ENCODE results near the gene P2RY14. TPM values are rescaled to one million over a fixed set of nuclear protein-coding genes. Genes with fewer than 3 reads are reported as not detected.

The P2RY14 gene
- total and polyA plus RNA-seq, 10 of the 15 experiments (the other 5 are each of a cell fraction or from before 2014, with no cell fraction given) = 0.06 to 0.37 (median 0.28) TPM; not detected in 7

DNA sequence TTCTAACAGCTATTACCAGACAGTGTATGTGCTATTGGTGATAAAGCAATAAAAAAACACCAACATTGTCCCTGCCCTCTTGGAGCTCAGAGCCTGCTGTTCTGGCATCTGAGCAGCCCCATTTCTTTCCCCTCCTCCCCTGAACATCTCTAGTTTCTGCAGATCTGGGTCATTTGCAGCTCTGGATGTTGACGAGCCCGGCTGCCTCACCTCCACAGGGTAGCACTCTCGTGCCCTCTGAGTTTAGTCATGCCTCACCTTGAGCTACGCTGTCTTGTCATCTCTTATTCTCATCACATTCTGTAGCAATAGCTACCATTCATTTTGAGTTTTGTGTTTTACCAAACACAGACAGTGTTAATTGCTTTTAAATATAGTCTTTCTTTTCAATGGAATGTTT is 45.4 kb downstream of the P2RY14 start:
- POLR2A ChIA-PET = no interaction called here
- SMC1A ChIA-PET (ENCODE audit: uncharacterized antibody, unreplicated experiment) = interaction anchor here (1.0 to 1.2 kb wide), 4 partner anchors 46 to 70 kb away, joined by 3 to 4 read pairs (median 4); partner anchors contain the start of gene P2RY14
- CTCF ChIA-PET = interaction anchor here (0.6 to 1.0 kb wide), 4 partner anchors 58 to 87 kb away, joined by 3 read pairs; no protein-coding TSS in a partner anchor
- TF ChIP-seq POLR2AphosphoS5 (IDR thresholded peaks at IDR 0.05; ENCODE audit: low read length) (no peak), CEBPZ (IDR thresholded peaks at IDR 0.05; ENCODE audit: low read depth, low read length) (no peak), SREBF2 (IDR thresholded peaks at IDR 0.05; ENCODE audit: low read length) (no peak), EGR1 (IDR thresholded peaks at IDR 0.05; ENCODE audit: borderline replicate concordance in 1 of 2, low read depth in 2 of 2, low read length in 2 of 2) (no peak), ZNF384 (IDR thresholded peaks at IDR 0.05; ENCODE audit: borderline replicate concordance, low read depth, low read length) (no peak), NRF1 (conservative IDR thresholded peaks at IDR 0.05; ENCODE audit: low read depth, low read length) (no peak), CREM (IDR thresholded peaks at IDR 0.05; ENCODE audit: low read depth) (no peak), IRF3 (IDR thresholded peaks at IDR 0.05) (no peak), SMC3 (IDR thresholded peaks at IDR 0.05; ENCODE audit: borderline replicate concordance, low read length) (no peak), HDGF (IDR thresholded peaks at IDR 0.05) (no peak), FOXM1 (IDR thresholded peaks at IDR 0.05; ENCODE audit: low read depth, low read length) (no peak), CHD2 (IDR thresholded peaks at IDR 0.05; ENCODE audit: borderline replicate concordance, low read depth, low read length) (no peak), BACH1 (IDR thresholded peaks at IDR 0.05; ENCODE audit: borderline replicate concordance) (no peak), HCFC1 (IDR thresholded peaks at IDR 0.05; ENCODE audit: low read length) (no peak), STAT3 (IDR thresholded peaks at IDR 0.05; ENCODE audit: low read depth, low read length) (no peak), CTCF (IDR thresholded peaks at IDR 0.05 in 2 of 3, conservative IDR thresholded peaks at IDR 0.05 in 1 of 3; ENCODE audit: control insufficient read depth in 2 of 3, extremely low read depth in 1 of 3, insufficient read depth in 1 of 3, low read depth in 3 of 3, low read length in 3 of 3) (no peak), JUNB (IDR thresholded peaks at IDR 0.05) (no peak)

More for the DNA sequence above, 45.4 kb downstream of the P2RY14 start:
- H4K20me1 ChIP-seq (ENCODE audit: control insufficient read depth, insufficient read depth) = no peaks in the 10 kb centered on the region
- no peaks in the 10 kb centered on the region for H3K27me3 ChIP-seq (replicated peaks in 1 of 2; ENCODE audit: control insufficient read depth in 2 of 2, insufficient read depth in 2 of 2, low read length in 1 of 2)
- H3K36me3 ChIP-seq (ENCODE audit: control insufficient read depth in 2 of 2, insufficient read depth in 2 of 2, low read length in 1 of 2) = no peaks in the 10 kb centered on the region
- peaks cover 4% of the 10 kb centered on the region for H3K4me1 ChIP-seq (ENCODE audit: control insufficient read depth, insufficient read depth, low read length)
- FAIRE-seq = no peak
- no peak overlapping the region for H3K4me3 ChIP-seq
- no peaks in the 10 kb centered on the region for H3K79me2 ChIP-seq (ENCODE audit: control insufficient read depth, insufficient read depth, low read length)
- no peaks in the 10 kb centered on the region for H3K9me3 ChIP-seq (replicated peaks; ENCODE audit: control insufficient read depth, insufficient read depth, low read length)
- in situ Hi-C loops (cut with MboI) (no loop called here), intact Hi-C loops (cut with micrococcal nuclease; ENCODE audit: unreplicated experiment) (no loop called here)
- no peak overlapping the region for H3K9ac ChIP-seq (ENCODE audit: control insufficient read depth, insufficient read depth, low read length)
- no peak overlapping the region for H2AFZ ChIP-seq (ENCODE audit: control insufficient read depth, low read depth, low read length)
- ATAC-seq = no peak
- H3K4me2 ChIP-seq (ENCODE audit: control insufficient read depth, insufficient read depth) = no peak overlapping the region
- RAD21 ChIA-PET (ENCODE audit: unreplicated experiment) = interaction anchor here (0.6 to 1.6 kb wide), 2 partner anchors 45 to 95 kb away, joined by 3 to 6 read pairs; partner anchors contain the start of gene P2RY14
- H3K27ac ChIP-seq (ENCODE audit: control insufficient read depth, insufficient read depth) = no peak overlapping the region
- 35% methylated on average over 4 of the region's 4 CpGs for WGBS (ENCODE audit: insufficient coverage, insufficient replicate concordance, low lambda C conversion rate, missing lambda C conversion rate)
- DNase-seq (ENCODE audit: low read depth, low spot score) = no peak
- no TSS peak for BruUV-seq (replicated peaks)

Measured in GM12878 (cell line).